HEK293T (cell line): ENCODE results near the gene PEX12.

ENCODE experiments used
- CTCF ChIA-PET: fragments of 350-600 bp; formaldehyde crosslinking; extraction: SDS; loops from one replicate; lab custom pipeline; 2021; ENCODE audit warnings: antibody characterized with exemption, inconsistent platforms; lab: Yijun Ruan, JAX
- POLR2A ChIA-PET: fragments of 350-600 bp; formaldehyde crosslinking; extraction: SDS; loops from one replicate; lab custom pipeline; 2020; ENCODE audit warnings: antibody characterized with exemption, inconsistent platforms; lab: Yijun Ruan, JAX
- DNase-seq: peaks from one replicate; pipeline ENCODE4 v3.0.0; 2012; ENCODE audit warnings: mixed read lengths; ENCODE audit errors: extremely low spot score
- ARNT ChIP-seq: fragments of 450-650 bp; IDR thresholded peaks from 2 replicates; pipeline ENCODE4 v1.6.1; 2017; ENCODE audit warnings: mild to moderate bottlenecking
- BHLHE40 ChIP-seq: fragments of 450-650 bp; IDR thresholded peaks from 2 replicates; pipeline ENCODE4 v1.6.1; 2016; ENCODE audit warnings: mild to moderate bottlenecking, moderate library complexity, borderline replicate concordance
- CTBP1 ChIP-seq: fragments of 450-650 bp; IDR thresholded peaks from 2 replicates; pipeline ENCODE4 v1.6.1; 2016; ENCODE audit warnings: borderline replicate concordance
- ELF4 ChIP-seq: fragments of 450-650 bp; IDR thresholded peaks from 2 replicates; pipeline ENCODE4 v1.6.1; 2017; ENCODE audit warnings: antibody characterized with exemption
- FOXA1 ChIP-seq: fragments of 450-650 bp; IDR thresholded peaks from 2 replicates; pipeline ENCODE4 v1.6.1; 2016; ENCODE audit warnings: mild to moderate bottlenecking
- FOXK2 ChIP-seq: fragments of 450-650 bp; IDR thresholded peaks from 2 replicates; pipeline ENCODE4 v1.6.1; 2016; ENCODE audit warnings: mild to moderate bottlenecking
- FOXM1 ChIP-seq: fragments of 450-650 bp; IDR thresholded peaks from 2 replicates; pipeline ENCODE4 v1.6.1; 2017; ENCODE audit warnings: mild to moderate bottlenecking, borderline replicate concordance
- HDGF ChIP-seq: fragments of 450-650 bp; IDR thresholded peaks from 2 replicates; pipeline ENCODE4 v1.6.1; 2017; ENCODE audit warnings: antibody characterized with exemption, borderline replicate concordance
- L3MBTL2 ChIP-seq: fragments of 450-650 bp; conservative IDR thresholded peaks from 2 replicates; pipeline ENCODE4 v1.6.1; 2016; ENCODE audit warnings: mild to moderate bottlenecking
- LEF1 ChIP-seq: fragments of 450-650 bp; IDR thresholded peaks from 2 replicates; pipeline ENCODE4 v1.6.1; 2017; ENCODE audit warnings: mild to moderate bottlenecking, borderline replicate concordance
- NFRKB ChIP-seq: fragments of 450-650 bp; IDR thresholded peaks from 2 replicates; pipeline ENCODE4 v1.6.1; 2016; ENCODE audit warnings: mild to moderate bottlenecking, moderate library complexity
- SP1 ChIP-seq: fragments of 450-650 bp; IDR thresholded peaks from 2 replicates; pipeline ENCODE4 v1.6.1; 2017
- SUZ12 ChIP-seq: fragments of 450-650 bp; IDR thresholded peaks from 2 replicates; pipeline ENCODE4 v1.6.1; 2016; ENCODE audit warnings: mild to moderate bottlenecking
- TARDBP ChIP-seq: fragments of 450-650 bp; IDR thresholded peaks from 2 replicates; pipeline ENCODE4 v1.6.1; 2016
- ZNF384 ChIP-seq: fragments of 450-650 bp; IDR thresholded peaks from 2 replicates; pipeline ENCODE4 v1.6.1; 2016
- TF ChIP-seq, protein P1 (sequence below): fragments of 450-650 bp; IDR thresholded peaks from 2 replicates; pipeline ENCODE4 v1.6.1; 2016

Gene PEX12

DNA sequence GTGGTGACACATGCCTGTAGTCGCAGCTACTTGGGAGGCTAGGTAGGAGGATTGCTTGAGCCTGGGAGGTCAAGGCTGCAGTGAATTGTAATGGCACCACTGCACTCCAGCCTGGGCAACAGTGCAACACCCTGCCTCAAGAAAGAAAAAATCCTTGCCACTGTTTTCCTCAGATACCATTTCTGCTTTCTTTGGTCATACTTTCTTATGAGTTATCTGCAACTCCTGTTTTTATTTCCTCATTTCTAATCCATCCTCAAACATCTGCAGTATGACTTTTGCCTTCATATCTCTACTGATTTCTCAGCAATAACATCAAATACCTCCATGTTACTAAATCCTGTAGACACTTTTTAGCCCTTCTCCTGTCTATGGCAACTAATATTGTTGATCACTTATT, 5.7 kb upstream of the PEX12 start:
- CTCF ChIA-PET: no interaction called here
- DNase-seq: no peak
- POLR2A ChIA-PET: no interaction called here
- TF ChIP-seq SP1: no peak
- TF ChIP-seq FOXK2: no peak
- no peak for TF ChIP-seq ZNF384
- TF ChIP-seq HDGF: no peak
- TF ChIP-seq LEF1: no peak
- no peak for TF ChIP-seq CTBP1
- TF ChIP-seq BHLHE40: no peak
- TF ChIP-seq, protein P1, sequence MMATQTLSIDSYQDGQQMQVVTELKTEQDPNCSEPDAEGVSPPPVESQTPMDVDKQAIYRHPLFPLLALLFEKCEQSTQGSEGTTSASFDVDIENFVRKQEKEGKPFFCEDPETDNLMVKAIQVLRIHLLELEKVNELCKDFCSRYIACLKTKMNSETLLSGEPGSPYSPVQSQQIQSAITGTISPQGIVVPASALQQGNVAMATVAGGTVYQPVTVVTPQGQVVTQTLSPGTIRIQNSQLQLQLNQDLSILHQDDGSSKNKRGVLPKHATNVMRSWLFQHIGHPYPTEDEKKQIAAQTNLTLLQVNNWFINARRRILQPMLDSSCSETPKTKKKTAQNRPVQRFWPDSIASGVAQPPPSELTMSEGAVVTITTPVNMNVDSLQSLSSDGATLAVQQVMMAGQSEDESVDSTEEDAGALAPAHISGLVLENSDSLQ: no peak
- no peak for TF ChIP-seq NFRKB
- TF ChIP-seq ELF4: no peak
- TF ChIP-seq SUZ12: no peak
- TF ChIP-seq L3MBTL2: no peak
- no peak for TF ChIP-seq ARNT
- TF ChIP-seq FOXA1: no peak
- TF ChIP-seq FOXM1: no peak
- TF ChIP-seq TARDBP: no peak

DNA sequence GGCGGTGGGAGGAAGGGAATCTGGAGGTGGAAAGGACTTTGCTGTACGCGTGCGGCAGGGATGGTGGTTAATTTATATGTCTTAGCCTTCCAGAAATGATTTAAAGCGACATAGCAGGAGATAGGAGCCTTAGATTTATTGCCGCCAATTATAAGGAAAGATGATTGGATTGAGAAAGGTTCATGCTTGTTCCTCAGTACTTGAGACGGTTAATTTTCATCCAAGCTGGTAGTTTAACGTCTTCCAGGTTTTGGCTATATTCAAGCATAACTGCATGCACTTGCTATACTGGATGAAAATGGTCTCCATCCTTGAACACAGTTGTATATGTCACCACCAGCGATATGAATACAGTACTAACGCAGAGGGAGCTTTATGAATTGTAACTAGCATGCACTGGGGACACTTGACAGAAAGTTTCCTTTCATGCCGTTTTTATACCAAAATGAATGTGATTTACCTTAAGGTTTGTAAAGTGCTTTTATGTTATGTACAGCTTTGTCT, 610 bp upstream of the PEX12 start:
- POLR2A ChIA-PET: interaction anchor here (0.6 to 6.2 kb wide), 39 partner anchors 8 to 488 kb away, joined by 3 to 134 read pairs (median 4); partner anchors contain the start of genes AP2B1, MMP28, RASL10B and SLFN11
- CTCF ChIA-PET: interaction anchor here (1.6 kb wide), 1 partner anchor 10 kb away, joined by 4 read pairs; no protein-coding TSS in a partner anchor
- TF ChIP-seq, protein P1: peak; percentile 45
- TF ChIP-seq BHLHE40: no peak
- DNase-seq: no peak

DNA sequence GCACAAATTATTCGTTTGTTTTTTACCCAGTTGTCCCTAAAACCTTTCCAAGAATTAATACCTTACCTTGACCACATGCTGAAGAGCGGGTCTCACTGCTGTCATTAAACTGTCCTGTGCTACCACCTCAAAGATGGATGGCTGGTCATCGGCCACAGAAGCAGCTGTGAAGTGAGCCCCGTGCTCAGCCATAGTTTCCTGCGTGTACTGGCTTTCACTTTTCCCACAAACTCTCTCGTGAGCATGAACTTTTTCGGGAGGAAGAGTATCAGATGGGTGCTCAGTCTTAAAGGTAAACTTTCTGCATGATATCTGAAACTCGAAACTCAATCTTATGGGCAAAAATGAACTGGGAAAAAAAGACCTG, 558 bp downstream of the PEX12 start:
- no peak for DNase-seq
- ChIA-PET POLR2A (interaction anchor here (0.9 to 6.2 kb wide), 25 partner anchors 9 to 487 kb away, joined by 3 to 134 read pairs (median 5); partner anchors contain the start of genes AP2B1, MMP28, RASL10B and SLFN11), CTCF (interaction anchor here (0.6 kb wide), 1 partner anchor 1070 kb away, joined by 3 read pairs; no protein-coding TSS in a partner anchor)
- no peak for TF ChIP-seq HDGF
- TF ChIP-seq, protein P1: peak; percentile 57; the same call in 1 of the 2 replicates

DNA sequence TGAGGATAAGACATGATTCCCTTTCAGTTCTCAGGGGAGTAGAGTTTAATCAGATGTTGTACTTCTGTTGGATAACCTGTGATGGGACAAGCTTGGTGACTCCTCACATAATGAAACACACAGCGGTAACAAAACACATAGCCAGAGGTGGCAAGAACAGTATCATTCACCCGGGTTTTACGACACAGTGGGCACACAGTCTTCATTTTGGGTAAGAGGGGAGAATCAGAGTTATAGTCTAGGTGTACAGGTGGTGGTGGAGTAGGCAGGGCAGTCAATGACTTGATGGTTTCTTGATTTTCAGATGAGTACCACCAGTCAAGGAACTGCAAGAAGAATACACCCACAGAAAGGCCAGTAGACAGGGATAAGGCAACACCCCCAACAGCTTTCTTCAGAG, 2.6 kb downstream of the PEX12 start:
- ChIA-PET POLR2A (interaction anchor here (1.4 to 6.2 kb wide), 3 partner anchors 9 to 15 kb away, joined by 11 to 134 read pairs (median 132); partner anchors contain the start of gene AP2B1), CTCF (no interaction called here)
- no peak for TF ChIP-seq TARDBP
- no peak for TF ChIP-seq FOXK2
- no peak for TF ChIP-seq CTBP1
- TF ChIP-seq ELF4: no peak
- TF ChIP-seq LEF1: no peak
- TF ChIP-seq ZNF384: no peak
- no peak for TF ChIP-seq NFRKB
- no peak for TF ChIP-seq SUZ12
- TF ChIP-seq FOXA1: no peak
- TF ChIP-seq BHLHE40: no peak
- no peak for TF ChIP-seq FOXM1
- TF ChIP-seq, protein P1: no peak
- no peak for TF ChIP-seq SP1
- TF ChIP-seq HDGF: no peak
- no peak for TF ChIP-seq ARNT
- TF ChIP-seq L3MBTL2: no peak
- no peak for DNase-seq

DNA sequence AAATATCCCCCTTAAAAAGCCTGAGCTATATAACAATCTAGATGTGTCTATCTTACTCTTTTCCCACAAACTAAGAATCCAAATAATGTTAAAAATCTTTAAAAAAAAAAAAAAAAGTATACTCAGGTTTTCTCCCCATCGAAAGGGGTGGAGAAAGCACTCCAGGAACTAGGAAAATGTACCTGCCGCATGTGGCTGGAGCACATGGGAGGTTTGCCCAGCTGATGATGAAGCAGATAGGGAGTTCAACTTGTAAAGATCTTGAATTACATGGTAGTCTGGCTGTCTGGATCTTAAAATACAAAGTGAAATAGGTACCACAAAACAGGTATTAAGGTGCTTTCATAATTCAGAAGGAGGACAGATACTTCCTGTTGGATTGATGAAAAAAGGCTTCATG, 9.0 kb downstream of the PEX12 start:
- no peak for TF ChIP-seq TARDBP
- TF ChIP-seq BHLHE40: no peak
- TF ChIP-seq SUZ12: no peak
- TF ChIP-seq FOXK2: no peak
- no peak for TF ChIP-seq NFRKB
- TF ChIP-seq SP1: no peak
- TF ChIP-seq ELF4: no peak
- TF ChIP-seq L3MBTL2: no peak
- TF ChIP-seq, protein P1: no peak
- TF ChIP-seq LEF1: no peak
- CTCF ChIA-PET: interaction anchor here (1.7 kb wide), 1 partner anchor 10 kb away, joined by 4 read pairs; the partner anchor contains the start of gene PEX12
- DNase-seq: no peak
- POLR2A ChIA-PET: interaction anchor here (1.0 to 8.4 kb wide), 2 partner anchors 8 to 18 kb away, joined by 4 to 132 read pairs; partner anchors contain the start of genes AP2B1 and PEX12
